HEK293 (cell line): ENCODE data around the gene ASB4.

Experiments used
- CTCF ChIA-PET: fragments of 350-600 bp; formaldehyde crosslinking; extraction: SDS; loops from one replicate; lab custom pipeline; 2021; ENCODE audit warnings: antibody characterized with exemption; lab: Yijun Ruan, JAX
- POLR2A ChIA-PET: fragments of 300-600 bp; formaldehyde crosslinking; extraction: SDS; loops from one replicate; lab custom pipeline; 2020; ENCODE audit warnings: antibody characterized with exemption, inconsistent platforms; lab: Yijun Ruan, JAX
- H3K27ac ChIP-seq: fragments of 200-500 bp; sonication (Bioruptor generic); 2 replicates; pipeline ENCODE4 v1.5.1; 2014; ENCODE audit warnings: low read depth, low read length, control low read depth, inconsistent platforms; ENCODE audit errors: extremely low read depth
- H3K36me3 ChIP-seq, 2 experiments: fragments of 200-500 bp in 1 of 2; sonication (Bioruptor generic) in 1 of 2; 1 replicate in 1 of 2; 2 replicates in 1 of 2; pipeline ENCODE4 v1.5.1; 2014 to 2017; ENCODE audit warnings: inconsistent platforms in 2 of 2, low read length in 2 of 2; ENCODE audit not compliant: control insufficient read depth in 2 of 2, insufficient read depth in 1 of 2
- H3K4me1 ChIP-seq: fragments of 200-500 bp; sonication (Bioruptor generic); 2 replicates; pipeline ENCODE4 v1.5.1; 2014; ENCODE audit warnings: mild to moderate bottlenecking, low read length, inconsistent platforms; ENCODE audit not compliant: control insufficient read depth, insufficient read depth
- H3K4me3 ChIP-seq: 2 replicates; pipeline ENCODE4 v1.5.1; 2011; ENCODE audit warnings: low read depth, mild to moderate bottlenecking, control low read depth, low read length, moderate library complexity
- H3K9me3 ChIP-seq: fragments of 200-500 bp; sonication (Bioruptor generic); 2 replicates; pipeline ENCODE4 v1.5.1; 2014; ENCODE audit warnings: low read depth, low read length, inconsistent platforms; ENCODE audit not compliant: control insufficient read depth, insufficient read depth
- KLF10 ChIP-seq: fragments of 450-650 bp; IDR thresholded peaks from 2 replicates; pipeline ENCODE4 v1.5.1; 2018; ENCODE audit warnings: missing biosample characterization, mild to moderate bottlenecking, missing genetic modification characterization
- MEIS1 ChIP-seq: sonication (generic); formaldehyde crosslinking; IDR thresholded peaks from 2 replicates; pipeline ENCODE4 v1.8.1; 2022; ENCODE audit warnings: missing genetic modification reagents, mild to moderate bottlenecking, borderline replicate concordance
- OSR2 ChIP-seq: fragments of 450-650 bp; formaldehyde crosslinking; IDR thresholded peaks from 2 replicates; pipeline ENCODE4 v1.5.1; 2016; ENCODE audit warnings: missing biosample characterization, missing genetic modification characterization
- PRDM1 ChIP-seq: fragments of 450-650 bp; formaldehyde crosslinking; IDR thresholded peaks from 2 replicates; pipeline ENCODE4; 2016; ENCODE audit warnings: missing biosample characterization, missing genetic modification characterization
- SCRT1 ChIP-seq: fragments of 450-650 bp; formaldehyde crosslinking; IDR thresholded peaks from 2 replicates; pipeline ENCODE4 v1.5.1; 2016; ENCODE audit warnings: missing biosample characterization, missing genetic modification characterization, borderline replicate concordance
- TSHZ1 ChIP-seq: fragments of 450-650 bp; formaldehyde crosslinking; IDR thresholded peaks from 2 replicates; pipeline ENCODE4 v1.5.1; 2016; ENCODE audit warnings: missing biosample characterization, missing genetic modification characterization, borderline replicate concordance
- ZBTB1 ChIP-seq: fragments of 450-650 bp; formaldehyde crosslinking; IDR thresholded peaks from 2 replicates; pipeline ENCODE4 v1.5.1; 2016; ENCODE audit warnings: missing biosample characterization, missing genetic modification characterization
- ZBTB44 ChIP-seq: fragments of 450-650 bp; IDR thresholded peaks from 2 replicates; pipeline ENCODE4 v1.5.1; 2018; ENCODE audit warnings: missing biosample characterization, mild to moderate bottlenecking, missing genetic modification characterization
- ZFHX2 ChIP-seq: fragments of 450-650 bp; formaldehyde crosslinking; conservative IDR thresholded peaks from 2 replicates; pipeline ENCODE4 v1.5.1; 2016; ENCODE audit warnings: missing biosample characterization, missing genetic modification characterization
- ZNF214 ChIP-seq: fragments of 450-650 bp; formaldehyde crosslinking; IDR thresholded peaks from 2 replicates; pipeline ENCODE4 v1.5.1; 2017; ENCODE audit warnings: missing biosample characterization, mild to moderate bottlenecking, missing genetic modification characterization, borderline replicate concordance
- ZNF266 ChIP-seq: fragments of 450-650 bp; formaldehyde crosslinking; IDR thresholded peaks from 2 replicates; pipeline ENCODE4 v1.5.1; 2016; ENCODE audit warnings: missing biosample characterization, missing genetic modification characterization, low read depth
- ZNF561 ChIP-seq: fragments of 450-650 bp; IDR thresholded peaks from 2 replicates; pipeline ENCODE4 v1.5.1; 2018; ENCODE audit warnings: missing biosample characterization, missing genetic modification characterization, borderline replicate concordance
- ZNF610 ChIP-seq: fragments of 450-650 bp; formaldehyde crosslinking; IDR thresholded peaks from 2 replicates; pipeline ENCODE4 v1.5.1; 2016; ENCODE audit warnings: missing biosample characterization, missing genetic modification characterization, borderline replicate concordance
- ZNF792 ChIP-seq: fragments of 450-650 bp; formaldehyde crosslinking; IDR thresholded peaks from 2 replicates; pipeline ENCODE4 v1.5.1; 2016; ENCODE audit warnings: missing biosample characterization, missing genetic modification characterization
- ZNF837 ChIP-seq: fragments of 450-650 bp; formaldehyde crosslinking; IDR thresholded peaks from 2 replicates; pipeline ENCODE4 v1.5.1; 2016; ENCODE audit warnings: missing biosample characterization, missing genetic modification characterization
- ZNF843 ChIP-seq: fragments of 450-650 bp; formaldehyde crosslinking; IDR thresholded peaks from 2 replicates; pipeline ENCODE4 v1.5.1; 2016; ENCODE audit warnings: missing biosample characterization, missing genetic modification characterization
- TF ChIP-seq, protein P1 (sequence below): fragments of 450-650 bp; formaldehyde crosslinking; IDR thresholded peaks from 2 replicates; pipeline ENCODE4 v1.5.1; 2016; ENCODE audit warnings: missing biosample characterization, missing genetic modification characterization
- TF ChIP-seq, protein P2 (sequence below): fragments of 450-650 bp; formaldehyde crosslinking; IDR thresholded peaks from 2 replicates; pipeline ENCODE4 v1.5.1; 2017; ENCODE audit warnings: missing biosample characterization, mild to moderate bottlenecking, missing genetic modification characterization, moderate library complexity
- TF ChIP-seq, protein P3 (sequence below): fragments of 450-650 bp; formaldehyde crosslinking; IDR thresholded peaks from 2 replicates; pipeline ENCODE4 v1.5.1; 2016; ENCODE audit warnings: missing biosample characterization, missing genetic modification characterization

The ASB4 gene

DNA sequence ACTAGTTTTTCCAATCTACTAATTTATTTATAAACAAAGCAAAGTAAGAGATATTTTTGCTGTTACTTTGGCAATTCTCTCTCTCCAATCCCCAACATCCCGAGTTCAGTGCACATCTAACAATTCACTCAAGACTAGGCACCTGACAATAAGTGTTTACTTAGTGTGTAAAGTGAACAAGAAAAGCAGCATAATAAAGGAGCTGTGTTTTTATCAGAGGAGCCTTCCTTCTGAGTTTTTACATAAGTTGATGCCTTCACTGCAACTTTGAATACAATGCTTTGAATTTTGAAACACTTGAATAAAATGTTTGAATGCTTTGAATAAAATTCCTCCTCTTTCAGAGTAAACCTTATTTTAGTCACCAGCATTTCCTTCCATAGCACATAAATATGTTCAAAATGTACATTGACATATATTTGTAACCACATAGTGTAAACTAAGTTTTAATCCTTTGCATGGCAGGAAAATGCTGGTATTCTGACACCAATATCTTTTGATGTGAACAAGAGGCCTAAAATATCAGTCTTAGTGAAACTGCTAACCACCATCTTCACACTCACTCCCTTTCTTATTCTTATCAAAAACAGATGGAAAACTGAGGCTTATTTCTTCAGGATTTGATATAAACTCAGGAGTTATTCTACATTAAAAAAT is 99.2 kb downstream of the ASB4 start:
- Histone ChIP-seq H3K4me3 (no peak overlapping the region), H3K9me3 (no peaks in the 10 kb centered on the region), H3K27ac (no peak overlapping the region), H3K4me1 (no peaks in the 10 kb centered on the region), H3K36me3 (peaks cover 4 to 15% of the 10 kb centered on the region in 2 experiments; a peak in 2 of 3 replicates)
- TF ChIP-seq ZBTB1 (tag by site-specific recombination) (no peak), ZNF561 (tag by site-specific recombination) (no peak), MEIS1 (CRISPR knock-in tag) (no peak), ZNF214 (tag by site-specific recombination) (no peak)
- ChIA-PET POLR2A (no interaction called here), CTCF (no interaction called here)

GRCh38 chr7:95585426-95585789 is 99.7 kb downstream of the ASB4 start:
- CTCF ChIA-PET = no interaction called here
- Histone ChIP-seq H3K36me3 (peaks cover 4 to 15% of the 10 kb centered on the region in 2 experiments; a peak in 2 of 3 replicates), H3K9me3 (no peaks in the 10 kb centered on the region), H3K4me3 (no peak overlapping the region), H3K27ac (no peak overlapping the region), H3K4me1 (no peaks in the 10 kb centered on the region; the same call in 1 of the 2 replicates)
- no peak for TF ChIP-seq TSHZ1 (tag by site-specific recombination)
- no peak for TF ChIP-seq KLF10
- TF ChIP-seq, protein P1, sequence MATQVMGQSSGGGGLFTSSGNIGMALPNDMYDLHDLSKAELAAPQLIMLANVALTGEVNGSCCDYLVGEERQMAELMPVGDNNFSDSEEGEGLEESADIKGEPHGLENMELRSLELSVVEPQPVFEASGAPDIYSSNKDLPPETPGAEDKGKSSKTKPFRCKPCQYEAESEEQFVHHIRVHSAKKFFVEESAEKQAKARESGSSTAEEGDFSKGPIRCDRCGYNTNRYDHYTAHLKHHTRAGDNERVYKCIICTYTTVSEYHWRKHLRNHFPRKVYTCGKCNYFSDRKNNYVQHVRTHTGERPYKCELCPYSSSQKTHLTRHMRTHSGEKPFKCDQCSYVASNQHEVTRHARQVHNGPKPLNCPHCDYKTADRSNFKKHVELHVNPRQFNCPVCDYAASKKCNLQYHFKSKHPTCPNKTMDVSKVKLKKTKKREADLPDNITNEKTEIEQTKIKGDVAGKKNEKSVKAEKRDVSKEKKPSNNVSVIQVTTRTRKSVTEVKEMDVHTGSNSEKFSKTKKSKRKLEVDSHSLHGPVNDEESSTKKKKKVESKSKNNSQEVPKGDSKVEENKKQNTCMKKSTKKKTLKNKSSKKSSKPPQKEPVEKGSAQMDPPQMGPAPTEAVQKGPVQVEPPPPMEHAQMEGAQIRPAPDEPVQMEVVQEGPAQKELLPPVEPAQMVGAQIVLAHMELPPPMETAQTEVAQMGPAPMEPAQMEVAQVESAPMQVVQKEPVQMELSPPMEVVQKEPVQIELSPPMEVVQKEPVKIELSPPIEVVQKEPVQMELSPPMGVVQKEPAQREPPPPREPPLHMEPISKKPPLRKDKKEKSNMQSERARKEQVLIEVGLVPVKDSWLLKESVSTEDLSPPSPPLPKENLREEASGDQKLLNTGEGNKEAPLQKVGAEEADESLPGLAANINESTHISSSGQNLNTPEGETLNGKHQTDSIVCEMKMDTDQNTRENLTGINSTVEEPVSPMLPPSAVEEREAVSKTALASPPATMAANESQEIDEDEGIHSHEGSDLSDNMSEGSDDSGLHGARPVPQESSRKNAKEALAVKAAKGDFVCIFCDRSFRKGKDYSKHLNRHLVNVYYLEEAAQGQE (tag by site-specific recombination) = no peak
- TF ChIP-seq ZBTB44 (tag by site-specific recombination) = no peak
- no peak for TF ChIP-seq ZNF610 (tag by site-specific recombination)
- TF ChIP-seq ZNF266 = no peak
- no peak for TF ChIP-seq ZFHX2
- TF ChIP-seq, protein P2, sequence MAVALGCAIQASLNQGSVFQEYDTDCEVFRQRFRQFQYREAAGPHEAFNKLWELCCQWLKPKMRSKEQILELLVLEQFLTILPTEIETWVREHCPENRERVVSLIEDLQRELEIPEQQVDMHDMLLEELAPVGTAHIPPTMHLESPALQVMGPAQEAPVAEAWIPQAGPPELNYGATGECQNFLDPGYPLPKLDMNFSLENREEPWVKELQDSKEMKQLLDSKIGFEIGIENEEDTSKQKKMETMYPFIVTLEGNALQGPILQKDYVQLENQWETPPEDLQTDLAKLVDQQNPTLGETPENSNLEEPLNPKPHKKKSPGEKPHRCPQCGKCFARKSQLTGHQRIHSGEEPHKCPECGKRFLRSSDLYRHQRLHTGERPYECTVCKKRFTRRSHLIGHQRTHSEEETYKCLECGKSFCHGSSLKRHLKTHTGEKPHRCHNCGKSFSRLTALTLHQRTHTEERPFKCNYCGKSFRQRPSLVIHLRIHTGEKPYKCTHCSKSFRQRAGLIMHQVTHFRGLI (tag by site-specific recombination) = no peak
- no peak for TF ChIP-seq ZNF792 (tag by site-specific recombination)
- TF ChIP-seq OSR2 (tag by site-specific recombination) = no peak
- TF ChIP-seq, protein P3, sequence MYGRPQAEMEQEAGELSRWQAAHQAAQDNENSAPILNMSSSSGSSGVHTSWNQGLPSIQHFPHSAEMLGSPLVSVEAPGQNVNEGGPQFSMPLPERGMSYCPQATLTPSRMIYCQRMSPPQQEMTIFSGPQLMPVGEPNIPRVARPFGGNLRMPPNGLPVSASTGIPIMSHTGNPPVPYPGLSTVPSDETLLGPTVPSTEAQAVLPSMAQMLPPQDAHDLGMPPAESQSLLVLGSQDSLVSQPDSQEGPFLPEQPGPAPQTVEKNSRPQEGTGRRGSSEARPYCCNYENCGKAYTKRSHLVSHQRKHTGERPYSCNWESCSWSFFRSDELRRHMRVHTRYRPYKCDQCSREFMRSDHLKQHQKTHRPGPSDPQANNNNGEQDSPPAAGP = no peak
- TF ChIP-seq ZNF837 = no peak
- no peak for TF ChIP-seq PRDM1 (tag by site-specific recombination)
- TF ChIP-seq SCRT1 (tag by site-specific recombination) = no peak
- TF ChIP-seq ZNF843 = no peak
- POLR2A ChIA-PET = no interaction called here
